Parathyroid adenoma (tissue), 2 donors: ENCODE measurements around the gene CCDC24.

Experiments
- H2AFZ ChIP-seq: fragments of 300-600 bp; sonication (generic); one replicate; pipeline ENCODE4 v1.7.0; 2017; ENCODE audit warnings: antibody characterized with exemption, mild to moderate bottlenecking
- H3K27ac ChIP-seq: fragments of 300-600 bp; sonication (generic); one replicate; pipeline ENCODE4 v1.7.0; 2017
- H3K27me3 ChIP-seq: fragments of 300-600 bp; sonication (generic); one replicate; pipeline ENCODE4 v1.7.0; 2017; ENCODE audit warnings: low read length; ENCODE audit not compliant: control insufficient read depth, insufficient read depth
- H3K36me3 ChIP-seq: fragments of 300-600 bp; sonication (generic); one replicate; pipeline ENCODE4 v1.7.0; 2017; ENCODE audit warnings: low read length; ENCODE audit not compliant: control insufficient read depth, insufficient read depth
- H3K4me1 ChIP-seq: fragments of 300-600 bp; sonication (generic); one replicate; pipeline ENCODE4 v1.7.0; 2017; ENCODE audit warnings: control low read depth
- H3K4me2 ChIP-seq: fragments of 300-600 bp; sonication (generic); one replicate; pipeline ENCODE4 v1.7.0; 2017; ENCODE audit warnings: low read length
- H3K4me3 ChIP-seq: fragments of 300-600 bp; sonication (generic); one replicate; pipeline ENCODE4 v1.7.0; 2017; ENCODE audit warnings: low read depth, low read length
- H3K79me2 ChIP-seq: fragments of 300-600 bp; sonication (generic); one replicate; pipeline ENCODE4 v1.7.0; 2017; ENCODE audit warnings: control low read depth
- H3K9ac ChIP-seq: fragments of 300-600 bp; sonication (generic); one replicate; pipeline ENCODE4 v1.7.0; 2017; ENCODE audit warnings: mild to moderate bottlenecking
- H3K9me3 ChIP-seq: fragments of 300-600 bp; sonication (generic); one replicate; pipeline ENCODE4 v1.7.0; 2017; ENCODE audit warnings: low read length; ENCODE audit not compliant: control insufficient read depth
- TF ChIP-seq, protein P1 (sequence below): fragments of 300-600 bp; sonication (generic); IDR thresholded peaks from one replicate; pipeline ENCODE4 v1.7.0; 2017; ENCODE audit warnings: antibody characterized with exemption, mild to moderate bottlenecking
- donor health status: primary hyperparathyroidism.

Gene CCDC24

DNA sequence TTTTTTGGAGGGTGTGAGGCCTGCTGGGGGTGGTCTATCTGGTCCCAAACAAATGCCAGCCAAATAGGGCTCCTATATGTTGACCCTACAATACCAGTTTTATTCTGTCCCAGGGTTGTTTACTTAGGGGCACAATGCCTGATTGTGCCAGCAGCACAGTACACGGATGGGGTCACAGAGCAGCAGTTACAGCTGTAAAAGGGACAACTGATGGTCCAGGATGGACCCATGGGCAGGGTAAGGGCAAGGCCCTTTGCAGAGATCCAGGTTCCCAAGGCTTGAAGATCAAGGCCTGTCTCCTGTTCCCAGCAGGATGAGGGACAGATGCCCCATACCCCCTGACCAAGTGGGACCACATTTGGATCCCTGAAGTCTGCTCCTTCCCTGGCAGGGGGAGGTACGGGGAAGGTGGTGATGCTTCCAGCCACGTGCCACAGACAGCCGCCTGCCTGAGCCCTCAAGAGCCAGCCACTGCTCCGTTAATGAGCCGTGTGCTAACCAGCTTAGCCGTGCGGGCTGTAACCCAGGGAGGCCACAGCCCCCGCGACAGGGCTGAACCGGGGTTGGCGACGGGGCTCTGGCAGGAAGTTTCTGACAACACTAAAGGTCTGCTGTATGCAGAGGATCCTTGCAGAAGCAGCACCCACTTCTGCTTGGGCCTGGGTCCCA is 21.7 kb downstream of the CCDC24 start:
- H3K27me3 ChIP-seq = no peaks in the 10 kb centered on the region
- no peak overlapping the region for H3K27ac ChIP-seq
- no peaks in the 10 kb centered on the region for H3K4me1 ChIP-seq
- no peak overlapping the region for H3K4me3 ChIP-seq
- no peaks in the 10 kb centered on the region for H3K79me2 ChIP-seq
- TF ChIP-seq, protein P1, sequence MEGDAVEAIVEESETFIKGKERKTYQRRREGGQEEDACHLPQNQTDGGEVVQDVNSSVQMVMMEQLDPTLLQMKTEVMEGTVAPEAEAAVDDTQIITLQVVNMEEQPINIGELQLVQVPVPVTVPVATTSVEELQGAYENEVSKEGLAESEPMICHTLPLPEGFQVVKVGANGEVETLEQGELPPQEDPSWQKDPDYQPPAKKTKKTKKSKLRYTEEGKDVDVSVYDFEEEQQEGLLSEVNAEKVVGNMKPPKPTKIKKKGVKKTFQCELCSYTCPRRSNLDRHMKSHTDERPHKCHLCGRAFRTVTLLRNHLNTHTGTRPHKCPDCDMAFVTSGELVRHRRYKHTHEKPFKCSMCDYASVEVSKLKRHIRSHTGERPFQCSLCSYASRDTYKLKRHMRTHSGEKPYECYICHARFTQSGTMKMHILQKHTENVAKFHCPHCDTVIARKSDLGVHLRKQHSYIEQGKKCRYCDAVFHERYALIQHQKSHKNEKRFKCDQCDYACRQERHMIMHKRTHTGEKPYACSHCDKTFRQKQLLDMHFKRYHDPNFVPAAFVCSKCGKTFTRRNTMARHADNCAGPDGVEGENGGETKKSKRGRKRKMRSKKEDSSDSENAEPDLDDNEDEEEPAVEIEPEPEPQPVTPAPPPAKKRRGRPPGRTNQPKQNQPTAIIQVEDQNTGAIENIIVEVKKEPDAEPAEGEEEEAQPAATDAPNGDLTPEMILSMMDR = no peak
- H3K9ac ChIP-seq = no peak overlapping the region
- H3K4me2 ChIP-seq = no peak overlapping the region
- no peaks in the 10 kb centered on the region for H3K9me3 ChIP-seq
- H3K36me3 ChIP-seq = no peaks in the 10 kb centered on the region
- H2AFZ ChIP-seq = no peak overlapping the region

DNA sequence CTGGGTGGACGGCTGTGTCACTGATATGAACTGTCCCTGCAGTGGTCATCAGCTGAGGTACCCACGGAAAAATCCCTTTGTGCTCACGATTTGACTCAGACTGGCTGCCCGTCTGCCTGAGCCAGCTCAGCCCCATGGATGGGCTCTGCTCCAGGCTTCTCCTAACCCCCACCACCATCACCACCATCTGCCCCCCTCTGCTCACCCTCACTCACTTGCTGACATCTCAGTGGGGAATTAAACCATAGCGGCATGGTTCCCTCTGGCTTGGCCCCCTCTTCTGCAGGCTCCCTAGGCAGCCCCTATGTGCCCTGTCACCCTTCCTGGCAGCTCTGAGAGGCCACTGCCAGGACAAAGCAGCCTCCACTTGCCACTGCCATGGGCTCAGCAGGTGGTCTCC is 22.6 kb downstream of the CCDC24 start:
- no peaks in the 10 kb centered on the region for H3K9me3 ChIP-seq
- no peaks in the 10 kb centered on the region for H3K4me1 ChIP-seq
- H3K79me2 ChIP-seq = no peaks in the 10 kb centered on the region
- no peaks in the 10 kb centered on the region for H3K36me3 ChIP-seq
- no peak overlapping the region for H3K4me3 ChIP-seq
- no peak overlapping the region for H3K9ac ChIP-seq
- H2AFZ ChIP-seq = no peak overlapping the region
- no peaks in the 10 kb centered on the region for H3K27me3 ChIP-seq
- H3K27ac ChIP-seq = no peak overlapping the region
- TF ChIP-seq, protein P1 = no peak
- no peak overlapping the region for H3K4me2 ChIP-seq

DNA sequence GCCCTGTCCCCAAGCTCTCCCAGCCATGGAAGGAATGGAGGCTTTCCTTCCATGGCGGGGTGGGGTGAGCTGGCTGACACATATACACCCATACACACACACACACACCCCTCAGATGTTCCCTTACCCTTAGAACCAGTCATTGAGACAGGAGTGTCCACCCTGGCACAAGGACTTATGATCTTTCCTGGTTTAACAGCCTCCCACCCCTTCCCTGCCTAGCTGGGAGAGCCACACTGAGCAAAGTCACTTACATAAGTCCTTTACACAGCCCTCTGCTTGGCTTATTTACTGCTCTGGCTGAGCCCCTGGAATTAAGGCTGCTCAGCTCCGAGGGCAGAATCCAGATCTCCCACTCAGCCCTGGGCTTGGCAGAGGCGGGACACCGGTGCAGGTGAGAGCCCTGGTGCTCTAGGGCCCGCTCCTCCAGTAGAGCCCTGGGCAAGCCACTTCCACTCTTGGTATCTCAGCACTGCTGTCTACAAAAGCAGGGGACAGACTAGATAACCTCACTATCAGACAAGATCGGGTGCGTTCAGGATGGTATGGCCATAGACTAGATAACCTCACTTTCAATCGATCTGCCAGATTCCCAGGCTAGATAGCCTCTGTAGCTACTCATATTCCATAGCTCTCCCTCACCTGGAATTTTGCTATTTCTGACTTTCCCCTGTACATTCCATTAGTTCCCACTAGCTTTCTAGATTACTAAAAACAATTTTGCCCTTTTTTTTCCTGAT is 23.1 kb downstream of the CCDC24 start:
- no peak overlapping the region for H3K4me3 ChIP-seq
- no peak overlapping the region for H3K4me2 ChIP-seq
- no peak overlapping the region for H3K27ac ChIP-seq
- no peaks in the 10 kb centered on the region for H3K27me3 ChIP-seq
- H3K4me1 ChIP-seq = no peaks in the 10 kb centered on the region
- H3K9me3 ChIP-seq = no peaks in the 10 kb centered on the region
- H3K9ac ChIP-seq = no peak overlapping the region
- H3K79me2 ChIP-seq = no peaks in the 10 kb centered on the region
- H2AFZ ChIP-seq = no peak overlapping the region
- no peaks in the 10 kb centered on the region for H3K36me3 ChIP-seq
- TF ChIP-seq, protein P1 = no peak

DNA sequence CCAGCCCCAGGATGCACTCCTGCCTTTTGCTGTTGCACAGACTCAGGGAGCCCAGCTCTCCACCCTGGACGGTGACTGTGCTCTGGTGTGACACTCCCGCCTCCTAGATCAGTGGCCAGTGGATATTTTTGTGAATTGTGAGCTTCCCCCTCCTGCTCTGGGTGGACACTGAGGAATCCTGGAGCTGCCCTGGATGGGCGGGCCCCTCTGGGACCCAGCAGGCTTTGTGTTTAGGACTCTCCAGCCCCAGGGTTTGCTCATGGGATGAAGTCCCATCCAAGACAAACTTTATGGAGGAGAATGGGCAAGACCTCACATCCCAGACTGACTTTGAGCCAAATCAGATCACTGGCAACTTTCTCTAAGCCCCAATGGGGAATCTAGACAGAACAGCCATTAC is 23.8 kb downstream of the CCDC24 start:
- Histone ChIP-seq H3K79me2 (no peaks in the 10 kb centered on the region), H3K4me1 (no peaks in the 10 kb centered on the region), H3K4me2 (no peak overlapping the region), H3K4me3 (no peak overlapping the region), H3K36me3 (no peaks in the 10 kb centered on the region), H3K27me3 (no peaks in the 10 kb centered on the region), H3K9me3 (no peaks in the 10 kb centered on the region), H2AFZ (no peak overlapping the region), H3K27ac (no peak overlapping the region), H3K9ac (no peak overlapping the region)
- TF ChIP-seq, protein P1 = no peak
